ENCODE data around the gene SCAMP2. TPM values are rescaled to one million over a fixed set of nuclear protein-coding genes. Genes with fewer than 3 reads are reported as not detected.

Gene SCAMP2
- total and polyA plus RNA-seq, 10 of the 15 experiments (the other 5 are each of a cell fraction or from before 2014, with no cell fraction given), result 10.9 to 158 (median 99.6) TPM

- TF ChIP-seq, protein P1, sequence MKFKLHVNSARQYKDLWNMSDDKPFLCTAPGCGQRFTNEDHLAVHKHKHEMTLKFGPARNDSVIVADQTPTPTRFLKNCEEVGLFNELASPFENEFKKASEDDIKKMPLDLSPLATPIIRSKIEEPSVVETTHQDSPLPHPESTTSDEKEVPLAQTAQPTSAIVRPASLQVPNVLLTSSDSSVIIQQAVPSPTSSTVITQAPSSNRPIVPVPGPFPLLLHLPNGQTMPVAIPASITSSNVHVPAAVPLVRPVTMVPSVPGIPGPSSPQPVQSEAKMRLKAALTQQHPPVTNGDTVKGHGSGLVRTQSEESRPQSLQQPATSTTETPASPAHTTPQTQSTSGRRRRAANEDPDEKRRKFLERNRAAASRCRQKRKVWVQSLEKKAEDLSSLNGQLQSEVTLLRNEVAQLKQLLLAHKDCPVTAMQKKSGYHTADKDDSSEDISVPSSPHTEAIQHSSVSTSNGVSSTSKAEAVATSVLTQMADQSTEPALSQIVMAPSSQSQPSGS (IDR thresholded peaks at IDR 0.05; ENCODE audit: low read length), result no peak
- TF ChIP-seq SREBF2 (IDR thresholded peaks at IDR 0.05; ENCODE audit: low read length) (no peak), LARP7 (IDR thresholded peaks at IDR 0.05) (peak; percentile 94), PAX8 (IDR thresholded peaks at IDR 0.05) (no peak), CREB1 (IDR thresholded peaks at IDR 0.05; ENCODE audit: low read depth) (peak; percentile 33; the same call in 1 of the 2 replicates), PML (IDR thresholded peaks at IDR 0.05; ENCODE audit: low read length) (0 out of 2 replicates have a peak, but pooled peaks have one; percentile 62), ZNF622 (IDR thresholded peaks at IDR 0.05) (no peak), CBX3 (IDR thresholded peaks at IDR 0.05; ENCODE audit: borderline replicate concordance, low read depth) (no peak), FOXK2 (IDR thresholded peaks at IDR 0.05) (no peak), HDGF (IDR thresholded peaks at IDR 0.05) (peak; percentile 41; the same call in 1 of the 2 replicates), CEBPB (IDR thresholded peaks at IDR 0.05; ENCODE audit: borderline replicate concordance in 1 of 2, low read depth in 2 of 2, low read length in 2 of 2) (no peak), RUNX3 (IDR thresholded peaks at IDR 0.05; ENCODE audit: low read length) (no peak), RCOR1 (conservative IDR thresholded peaks at IDR 0.05; ENCODE audit: low read depth, low read length) (no peak)
- TF ChIP-seq, protein P2, sequence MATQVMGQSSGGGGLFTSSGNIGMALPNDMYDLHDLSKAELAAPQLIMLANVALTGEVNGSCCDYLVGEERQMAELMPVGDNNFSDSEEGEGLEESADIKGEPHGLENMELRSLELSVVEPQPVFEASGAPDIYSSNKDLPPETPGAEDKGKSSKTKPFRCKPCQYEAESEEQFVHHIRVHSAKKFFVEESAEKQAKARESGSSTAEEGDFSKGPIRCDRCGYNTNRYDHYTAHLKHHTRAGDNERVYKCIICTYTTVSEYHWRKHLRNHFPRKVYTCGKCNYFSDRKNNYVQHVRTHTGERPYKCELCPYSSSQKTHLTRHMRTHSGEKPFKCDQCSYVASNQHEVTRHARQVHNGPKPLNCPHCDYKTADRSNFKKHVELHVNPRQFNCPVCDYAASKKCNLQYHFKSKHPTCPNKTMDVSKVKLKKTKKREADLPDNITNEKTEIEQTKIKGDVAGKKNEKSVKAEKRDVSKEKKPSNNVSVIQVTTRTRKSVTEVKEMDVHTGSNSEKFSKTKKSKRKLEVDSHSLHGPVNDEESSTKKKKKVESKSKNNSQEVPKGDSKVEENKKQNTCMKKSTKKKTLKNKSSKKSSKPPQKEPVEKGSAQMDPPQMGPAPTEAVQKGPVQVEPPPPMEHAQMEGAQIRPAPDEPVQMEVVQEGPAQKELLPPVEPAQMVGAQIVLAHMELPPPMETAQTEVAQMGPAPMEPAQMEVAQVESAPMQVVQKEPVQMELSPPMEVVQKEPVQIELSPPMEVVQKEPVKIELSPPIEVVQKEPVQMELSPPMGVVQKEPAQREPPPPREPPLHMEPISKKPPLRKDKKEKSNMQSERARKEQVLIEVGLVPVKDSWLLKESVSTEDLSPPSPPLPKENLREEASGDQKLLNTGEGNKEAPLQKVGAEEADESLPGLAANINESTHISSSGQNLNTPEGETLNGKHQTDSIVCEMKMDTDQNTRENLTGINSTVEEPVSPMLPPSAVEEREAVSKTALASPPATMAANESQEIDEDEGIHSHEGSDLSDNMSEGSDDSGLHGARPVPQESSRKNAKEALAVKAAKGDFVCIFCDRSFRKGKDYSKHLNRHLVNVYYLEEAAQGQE (IDR thresholded peaks at IDR 0.05; ENCODE audit: low read depth, low read length), result no peak
- TF ChIP-seq, protein P3, sequence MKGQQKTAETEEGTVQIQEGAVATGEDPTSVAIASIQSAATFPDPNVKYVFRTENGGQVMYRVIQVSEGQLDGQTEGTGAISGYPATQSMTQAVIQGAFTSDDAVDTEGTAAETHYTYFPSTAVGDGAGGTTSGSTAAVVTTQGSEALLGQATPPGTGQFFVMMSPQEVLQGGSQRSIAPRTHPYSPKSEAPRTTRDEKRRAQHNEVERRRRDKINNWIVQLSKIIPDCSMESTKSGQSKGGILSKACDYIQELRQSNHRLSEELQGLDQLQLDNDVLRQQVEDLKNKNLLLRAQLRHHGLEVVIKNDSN (IDR thresholded peaks at IDR 0.05; ENCODE audit: borderline replicate concordance, extremely low read length, insufficient read depth, low read depth, low read length), result peak; percentile 93
Observed at GRCh38 chr15:74842581-74843444, 30.4 kb downstream of the SCAMP2 start, which contains the start of gene ULK3 (continued).
